Hematopoietic multipotent progenitor cell treated with erythropoietin and hydrocortisone succinate and interleukin-3 and kit ligand, for 8 days (in vitro differentiated cells): ENCODE data around the gene FHOD3.

Experiments
- DNase-seq: peaks from one replicate; pipeline ENCODE4 v3.0.0-alpha.2; 2015

FHOD3 gene

GRCh38 chr18:36297417-36298125 lies at the start of gene FHOD3:
TSS of gene FHOD3 (plus strand) at chr18:36297713. CDS start at chr18:36297836, 123 bp downstream.
- no peak for DNase-seq

- no peak for DNase-seq
Measured at GRCh38 chr18:36249392-36249791, 48.1 kb upstream of the FHOD3 start.

DNA sequence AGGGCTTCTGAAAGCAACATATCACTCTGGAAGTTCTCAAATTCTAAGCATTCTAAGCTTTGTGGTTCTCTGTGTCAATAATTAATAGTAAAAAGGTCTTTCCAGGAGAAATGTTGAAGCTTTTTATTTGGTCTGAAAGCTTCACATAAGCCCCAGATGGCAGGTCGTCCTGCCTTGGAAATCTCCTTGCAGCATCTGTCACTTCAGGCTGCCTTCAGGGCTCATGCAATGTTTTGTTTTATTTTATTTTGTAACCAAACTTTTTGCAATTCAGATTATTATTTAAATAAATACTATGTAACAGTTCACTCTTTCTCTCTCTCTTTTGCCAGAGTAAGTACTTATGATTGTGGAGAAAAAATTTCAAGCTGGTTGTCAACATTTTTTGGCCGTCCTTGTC lies 46.7 kb upstream of the FHOD3 start:
- DNase-seq: no peak

DNA sequence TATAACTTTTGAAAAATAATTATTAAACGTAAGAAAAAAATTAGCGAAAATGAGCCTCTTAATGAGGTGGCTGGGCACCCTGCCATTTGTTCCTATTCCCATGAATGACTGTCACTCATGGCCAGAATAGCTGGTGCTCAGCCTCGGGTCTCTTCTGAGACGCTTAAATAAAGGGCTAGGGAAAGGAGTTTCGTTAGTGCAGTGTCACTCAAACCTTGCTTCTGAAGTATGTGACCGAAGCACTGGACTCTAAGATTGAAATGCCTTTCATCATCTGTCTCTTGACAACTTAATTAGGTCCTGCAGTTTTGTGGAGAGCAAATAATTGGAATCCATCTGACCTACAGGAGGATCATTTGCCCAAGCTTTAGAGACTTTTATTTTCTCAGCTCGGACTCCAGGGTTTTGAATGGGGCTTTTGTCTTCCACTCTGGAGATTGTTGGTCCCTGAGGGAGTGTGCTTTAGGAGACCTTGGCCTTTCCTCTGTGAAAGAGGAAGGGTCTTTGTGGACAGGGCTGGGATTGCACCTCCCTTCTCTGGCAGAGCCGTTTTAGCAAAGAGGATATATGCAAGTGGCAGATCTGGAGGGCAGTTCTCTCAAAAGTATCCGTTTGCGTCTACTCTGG lies 42.3 kb upstream of the FHOD3 start:
- no peak for DNase-seq

GRCh38 chr18:36256094-36256493 lies 41.4 kb upstream of the FHOD3 start:
- DNase-seq: no peak

GRCh38 chr18:36262971-36263370 lies 34.5 kb upstream of the FHOD3 start:
- DNase-seq: no peak

DNA sequence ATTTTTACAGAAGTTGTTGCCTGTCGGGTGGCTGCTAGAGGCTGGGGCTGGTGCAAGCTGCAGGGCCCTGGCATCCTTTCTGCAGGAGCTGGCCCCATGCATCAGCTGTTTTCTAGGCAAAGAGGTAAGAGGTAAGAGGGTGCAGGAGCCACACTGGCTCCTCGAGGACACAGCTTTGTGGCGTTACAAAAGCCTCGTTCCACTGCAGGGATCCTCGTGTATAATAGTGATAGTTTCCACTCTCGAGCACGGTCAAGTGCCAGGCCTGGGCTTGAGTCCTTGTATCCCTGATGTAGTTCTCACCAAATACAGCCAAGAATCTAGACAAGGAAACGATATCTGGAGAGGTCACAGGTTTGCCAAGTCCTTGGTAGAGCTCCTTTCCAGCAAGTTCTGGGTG lies 33.2 kb upstream of the FHOD3 start:
- no peak for DNase-seq

DNA sequence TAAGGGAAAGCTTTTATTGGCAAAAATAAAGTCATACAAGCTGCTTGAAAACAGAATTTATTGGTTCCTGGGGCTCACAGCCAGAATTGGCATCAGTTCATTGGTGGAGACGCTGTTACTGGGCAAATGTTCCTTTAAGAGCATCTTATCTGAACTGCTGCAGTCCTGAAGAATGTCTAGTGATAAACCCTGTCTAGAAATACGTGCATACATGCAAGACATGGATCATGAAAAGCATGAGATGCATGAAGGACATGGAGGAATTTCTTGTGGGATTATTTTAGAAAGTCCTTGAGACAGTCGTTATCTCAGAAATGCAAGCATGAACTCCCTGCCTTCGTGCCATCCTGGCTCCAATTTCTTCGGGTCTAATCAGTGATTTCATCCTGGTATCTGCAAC lies 32.5 kb upstream of the FHOD3 start:
- DNase-seq: peak; percentile 90

DNA sequence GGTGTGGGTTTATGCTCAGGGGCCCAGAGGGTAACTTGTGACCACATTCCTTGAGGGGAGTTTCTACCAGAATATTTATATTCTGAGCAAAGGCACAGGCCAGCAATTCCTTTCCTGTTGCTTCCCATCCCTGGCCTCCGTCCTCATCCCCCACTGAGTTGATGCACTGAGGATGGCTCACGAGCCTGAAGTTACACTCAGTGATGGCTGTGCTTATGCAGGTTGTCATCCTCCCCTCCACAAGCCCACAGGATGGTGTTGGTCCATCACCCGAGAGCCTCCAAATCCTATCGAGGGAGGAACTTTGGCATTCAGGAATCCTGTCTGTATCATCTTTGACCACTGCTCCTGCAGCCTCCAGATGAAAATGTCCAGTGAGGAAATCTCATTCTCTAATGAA lies 28.4 kb upstream of the FHOD3 start:
- DNase-seq: no peak

GRCh38 chr18:36271153-36271552 lies 26.4 kb upstream of the FHOD3 start:
- DNase-seq: no peak

DNA sequence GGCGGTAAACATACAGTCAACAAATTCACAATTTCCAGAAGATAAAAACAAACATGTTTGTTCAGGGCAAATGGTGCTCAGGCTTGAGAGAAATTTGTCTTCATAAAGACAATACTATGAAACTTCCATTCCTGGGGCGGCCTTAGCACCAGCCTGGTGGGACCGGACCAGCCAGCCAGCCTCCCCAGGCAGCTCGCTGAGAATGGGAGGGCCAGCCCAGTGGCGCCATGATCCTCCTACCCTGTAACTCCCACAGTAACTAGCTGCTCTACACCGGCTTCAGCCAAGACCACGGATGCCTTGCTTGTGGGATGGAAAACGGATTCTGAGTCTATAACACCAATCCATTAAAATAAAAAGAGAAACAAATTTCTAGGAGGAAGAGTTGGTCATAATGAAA lies 24.2 kb upstream of the FHOD3 start:
- DNase-seq: no peak

DNA sequence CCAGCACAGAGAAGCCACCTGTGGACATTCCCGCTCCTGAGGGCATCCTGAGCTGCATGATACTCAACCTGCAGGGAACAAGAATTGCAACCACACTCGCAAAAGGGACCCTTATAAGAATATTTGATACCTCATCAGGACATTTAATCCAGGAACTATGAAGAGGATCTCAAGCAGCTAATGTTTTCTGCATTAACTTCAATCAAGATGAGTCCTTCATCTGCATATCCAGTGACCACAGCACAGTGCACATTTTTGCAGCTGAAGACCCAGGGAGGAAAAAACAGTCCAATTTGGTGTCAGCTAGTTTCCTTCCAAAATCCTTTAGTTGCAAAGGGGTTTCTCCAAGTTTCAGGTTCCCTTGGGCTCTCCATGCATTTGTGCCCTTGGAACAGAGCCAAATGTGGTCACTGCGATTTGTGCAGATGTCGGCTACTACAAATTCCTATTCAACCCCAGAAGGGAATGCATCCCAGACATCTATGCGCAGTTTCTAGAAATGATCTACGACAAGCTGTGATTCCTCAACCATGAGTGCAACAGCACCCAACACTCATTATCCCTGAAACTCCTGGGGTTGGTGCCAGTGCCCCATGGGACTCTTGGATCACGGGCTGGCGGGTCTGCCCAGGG lies 23.3 kb upstream of the FHOD3 start:
- no peak for DNase-seq

GRCh38 chr18:36275561-36275960 lies 22.0 kb upstream of the FHOD3 start:
- DNase-seq: no peak

DNA sequence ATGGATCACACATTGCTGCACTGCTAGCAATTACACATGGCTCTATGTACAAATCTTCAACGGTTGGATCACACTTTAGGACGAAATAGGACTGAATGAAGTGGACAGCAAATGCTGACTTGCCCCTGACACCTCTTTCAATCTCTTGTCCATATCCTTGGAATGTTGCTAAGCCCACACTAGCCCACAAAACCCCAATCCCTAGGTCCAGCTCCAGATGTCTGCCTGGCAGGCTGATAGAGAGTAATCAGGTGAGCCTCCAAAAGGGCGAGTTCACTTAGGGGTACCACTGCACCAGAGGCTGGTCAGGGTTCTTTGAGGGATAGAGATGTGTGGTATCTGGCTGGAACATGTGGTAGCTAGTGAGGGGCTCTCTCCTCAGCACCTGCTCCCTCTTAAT lies 18.5 kb upstream of the FHOD3 start:
- DNase-seq: no peak

DNA sequence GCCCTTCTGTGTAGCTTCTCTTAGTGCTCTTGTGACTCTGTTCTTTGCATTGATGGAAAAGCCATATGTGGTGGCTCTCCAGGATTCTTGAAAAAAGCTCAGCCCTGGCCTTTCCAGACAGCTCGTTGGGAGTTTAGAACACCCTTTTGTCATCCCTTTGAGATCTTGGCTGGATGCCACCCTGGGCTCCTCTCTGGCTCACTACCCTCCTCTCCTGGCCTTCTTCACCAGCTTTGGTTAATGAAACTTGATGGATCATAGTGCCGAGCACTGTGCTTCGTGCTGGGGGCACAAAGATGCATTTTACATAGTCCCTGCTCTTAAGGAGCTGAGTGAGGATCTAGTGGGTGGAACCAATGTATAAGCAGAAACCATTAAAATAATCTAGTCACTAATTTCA lies 15.6 kb upstream of the FHOD3 start:
- peak; percentile 12 for DNase-seq

- no peak for DNase-seq
Measured at GRCh38 chr18:36283448-36283847, 14.1 kb upstream of the FHOD3 start.

DNA sequence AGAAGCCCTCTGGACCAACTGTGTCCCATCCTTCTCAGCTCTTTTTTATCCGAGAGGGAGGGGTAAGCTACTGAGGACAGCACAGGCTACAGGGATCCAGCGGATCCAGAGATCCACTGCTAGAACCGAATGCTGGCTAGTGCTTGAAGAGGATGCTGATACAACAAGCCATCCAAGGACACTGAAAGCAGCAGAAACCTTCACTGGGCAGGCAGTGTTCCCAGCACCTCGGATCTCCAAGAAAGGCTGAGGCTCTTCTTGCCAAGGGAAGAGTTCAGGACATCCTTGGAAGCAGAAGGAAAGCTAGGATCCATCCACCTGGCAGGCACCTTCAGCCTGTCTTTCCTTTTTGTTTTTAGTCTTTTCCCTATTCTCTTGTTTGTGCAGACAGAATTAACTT lies 13.2 kb upstream of the FHOD3 start:
- no peak for DNase-seq

DNA sequence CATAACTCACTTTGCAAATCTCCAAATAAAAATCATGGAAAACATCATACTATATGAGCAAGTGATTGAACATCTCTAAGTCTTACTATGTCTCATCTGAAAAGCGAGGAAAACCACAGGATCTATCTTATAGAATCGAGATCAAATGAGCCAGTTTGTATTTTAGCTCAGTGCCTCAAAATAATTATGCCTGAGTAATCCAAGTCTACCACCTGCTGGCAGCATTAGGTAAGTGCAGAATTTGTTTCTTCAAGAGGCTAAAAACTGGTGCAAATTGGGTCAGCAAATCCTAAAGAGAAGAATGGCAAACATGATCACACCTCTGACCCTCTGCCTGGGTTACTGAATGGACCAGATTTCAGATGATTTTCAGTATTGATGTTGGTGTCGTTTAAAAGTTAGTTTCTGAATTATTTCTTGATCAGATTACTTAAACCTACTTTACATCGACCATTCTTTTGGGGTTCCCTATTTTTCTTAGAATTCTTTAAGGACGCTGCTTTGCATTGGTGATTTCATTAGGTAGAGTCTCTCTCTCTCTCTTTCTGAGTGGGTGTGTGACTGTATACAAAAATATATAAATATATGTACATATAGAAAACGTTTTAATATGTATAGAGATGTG lies 12.7 kb upstream of the FHOD3 start:
- DNase-seq: peak; percentile 73

GRCh38 chr18:36287653-36288052 lies 9.9 kb upstream of the FHOD3 start:
- no peak for DNase-seq

DNA sequence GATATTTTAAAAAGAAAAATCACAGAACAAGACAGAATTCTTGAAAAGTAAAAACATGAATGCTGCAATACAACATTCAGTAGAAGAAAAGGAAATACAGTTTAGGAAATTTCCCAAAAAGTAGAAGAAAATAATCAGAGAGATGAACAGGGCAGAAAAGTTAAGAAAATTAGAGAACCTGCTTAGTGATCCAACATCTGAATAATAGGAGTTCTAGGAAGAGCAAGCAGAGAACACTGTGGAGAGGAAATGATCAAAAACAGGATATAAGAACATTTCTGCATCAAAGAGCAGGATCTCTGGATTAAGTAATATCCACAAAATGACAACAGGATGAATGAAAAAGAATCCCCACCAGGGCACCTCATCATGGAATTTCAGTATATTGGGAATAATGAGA lies 8.8 kb upstream of the FHOD3 start:
- no peak for DNase-seq

- DNase-seq: no peak
Measured at GRCh38 chr18:36294031-36294430, 3.5 kb upstream of the FHOD3 start.

GRCh38 chr18:36295214-36295613 lies 2.3 kb upstream of the FHOD3 start:
- no peak for DNase-seq

- DNase-seq: no peak
Measured at GRCh38 chr18:36295880-36296301, 1.6 kb upstream of the FHOD3 start.
